ENCODE measurements around the gene RPL35A. TPM values are rescaled to one million over a fixed set of nuclear protein-coding genes. Genes with fewer than 3 reads are reported as not detected.

Gene RPL35A
- total and polyA plus RNA-seq, 2 donors (not counting 1 experiment from before 2014, with no cell fraction given), result 1,228 to 1,242 TPM

GRCh38 chr3:197901626-197902025 lies 48.4 kb upstream of the RPL35A start:
- Histone ChIP-seq H2AFZ (ENCODE audit: insufficient read depth, low read depth, low read length, poor library complexity, severe bottlenecking) (no peak overlapping the region), H3K27ac (ENCODE audit: low read length in 2 of 2) (no peak overlapping the region), H3K36me3 (replicated peaks in 1 of 2; ENCODE audit: control extremely low read depth in 1 of 2, control insufficient read depth in 1 of 2, extremely low read depth in 1 of 2, insufficient read depth in 2 of 2, low read length in 1 of 2) (no peaks in the 10 kb centered on the region), H3K4me2 (replicated peaks; ENCODE audit: low read depth, low read length, poor library complexity, severe bottlenecking) (no peak overlapping the region), H3K9ac (ENCODE audit: low read length) (no peak overlapping the region), H4K20me1 (ENCODE audit: control insufficient read depth, insufficient read depth, low read length, poor library complexity, severe bottlenecking) (no peaks in the 10 kb centered on the region), H3K27me3 (replicated peaks in 1 of 4; ENCODE audit: control extremely low read depth in 1 of 4, control insufficient read depth in 3 of 4, insufficient read depth in 4 of 4, low read length in 3 of 4) (no peaks in the 10 kb centered on the region), H3K4me1 (ENCODE audit: control insufficient read depth in 2 of 2, insufficient read depth in 2 of 2, low read length in 2 of 2) (peaks cover 0 to 7% of the 10 kb centered on the region in 2 donors), H3K79me2 (ENCODE audit: control insufficient read depth, insufficient read depth, low read length) (no peaks in the 10 kb centered on the region), H3K9me3 (ENCODE audit: control extremely low read depth in 1 of 3, control insufficient read depth in 2 of 3, insufficient read depth in 1 of 3, low read length in 2 of 3) (peaks cover 0 to 3% (median 0%) of the 10 kb centered on the region in 3 donors), H3K4me3 (ENCODE audit: control extremely low read depth in 1 of 5, extremely low read depth in 1 of 5, insufficient read depth in 1 of 5, low read depth in 2 of 5, low read length in 4 of 5) (no peak overlapping the region)
- H3K4me1 Mint-ChIP-seq, result peaks cover 8% of the 10 kb centered on the region
- H3K27me3 Mint-ChIP-seq, result no peaks in the 10 kb centered on the region
- DNase-seq (no peak), ATAC-seq (ENCODE audit: low read depth) (no peak)
- WGBS (ENCODE audit: insufficient coverage), result 98% methylated on average over 4 of the region's 4 CpGs
- no peaks in the 10 kb centered on the region for H3K9me3 Mint-ChIP-seq (ENCODE audit: insufficient read depth)
- H3K4me3 Mint-ChIP-seq, result no peak overlapping the region
- TF ChIP-seq EZH2 (IDR thresholded peaks at IDR 0.05; ENCODE audit: borderline replicate concordance, insufficient read depth, low read depth, low read length, poor library complexity, severe bottlenecking) (no peak), CTCF (IDR thresholded peaks at IDR 0.05) (no peak)
- intact Hi-C loops (cut with micrococcal nuclease), result loop anchor here (10.0 kb wide), 1 partner anchor 183 kb away; no protein-coding TSS in a partner anchor
- H3K27ac Mint-ChIP-seq, result no peak overlapping the region
- CTCF ChIA-PET, result no interaction called here
- POLR2A ChIA-PET, result no interaction called here

- peaks cover 8% of the 10 kb centered on the region for H3K4me1 Mint-ChIP-seq
These were observed 43.8 kb upstream of the RPL35A start for GRCh38 chr3:197906023-197906849.

More at GRCh38 chr3:197906023-197906849, 43.8 kb upstream of the RPL35A start:
- POLR2A ChIA-PET, result no interaction called here
- H2AFZ ChIP-seq (ENCODE audit: insufficient read depth, low read depth, low read length, poor library complexity, severe bottlenecking), result peak overlapping the region; percentile 35
- H3K36me3 ChIP-seq (replicated peaks in 1 of 2; ENCODE audit: control extremely low read depth in 1 of 2, control insufficient read depth in 1 of 2, extremely low read depth in 1 of 2, insufficient read depth in 2 of 2, low read length in 1 of 2), result no peaks in the 10 kb centered on the region
- intact Hi-C loops (cut with micrococcal nuclease), result loop anchor here (1.0 to 10.0 kb wide), 2 partner anchors 37 to 179 kb away; no protein-coding TSS in a partner anchor
- peak; percentile 98 for TF ChIP-seq CTCF (IDR thresholded peaks at IDR 0.05)
- no peak for TF ChIP-seq EZH2 (IDR thresholded peaks at IDR 0.05; ENCODE audit: borderline replicate concordance, insufficient read depth, low read depth, low read length, poor library complexity, severe bottlenecking)
- H3K4me3 ChIP-seq (ENCODE audit: control extremely low read depth in 1 of 5, extremely low read depth in 1 of 5, insufficient read depth in 1 of 5, low read depth in 2 of 5, low read length in 4 of 5), result no peak overlapping the region
- CTCF ChIA-PET, result interaction anchor here (0.6 to 1.5 kb wide), 18 partner anchors 9 to 664 kb away, joined by 3 to 12 read pairs (median 4); partner anchors contain the start of gene RPL35A
- DNase-seq (peak; percentile 81), ATAC-seq (ENCODE audit: low read depth) (peak; percentile 85)
- H3K79me2 ChIP-seq (ENCODE audit: control insufficient read depth, insufficient read depth, low read length), result no peaks in the 10 kb centered on the region
- H3K27ac ChIP-seq (ENCODE audit: low read length in 2 of 2), result no peak overlapping the region
- H3K27ac Mint-ChIP-seq, result no peak overlapping the region
- peak overlapping the region; percentile 43 for H3K4me2 ChIP-seq (replicated peaks; ENCODE audit: low read depth, low read length, poor library complexity, severe bottlenecking)
- peak overlapping the region; percentile 37 for H3K4me3 Mint-ChIP-seq
- H3K9me3 ChIP-seq (ENCODE audit: control extremely low read depth in 1 of 3, control insufficient read depth in 2 of 3, insufficient read depth in 1 of 3, low read length in 2 of 3), result peaks cover 0 to 3% (median 0%) of the 10 kb centered on the region in 3 donors
- peak overlapping the region; percentile 3 for H3K9ac ChIP-seq (ENCODE audit: low read length)
- no peaks in the 10 kb centered on the region for H3K27me3 Mint-ChIP-seq
- H3K4me1 ChIP-seq (ENCODE audit: control insufficient read depth in 2 of 2, insufficient read depth in 2 of 2, low read length in 2 of 2), result peaks cover 0 to 7% of the 10 kb centered on the region in 2 donors
- no peaks in the 10 kb centered on the region for H4K20me1 ChIP-seq (ENCODE audit: control insufficient read depth, insufficient read depth, low read length, poor library complexity, severe bottlenecking)
- no peaks in the 10 kb centered on the region for H3K27me3 ChIP-seq (replicated peaks in 1 of 4; ENCODE audit: control extremely low read depth in 1 of 4, control insufficient read depth in 3 of 4, insufficient read depth in 4 of 4, low read length in 3 of 4)
- no peaks in the 10 kb centered on the region for H3K9me3 Mint-ChIP-seq (ENCODE audit: insufficient read depth)
- WGBS (ENCODE audit: insufficient coverage), result 11% methylated on average over 11 of the region's 17 CpGs

Measured in B cell (primary cell).